IMR-90 (cell line): ENCODE data around the gene BCAS3.

ENCODE experiments used
- FOS ChIP-seq: fragments of 150-350 bp; IDR thresholded peaks from 2 replicates; pipeline ENCODE4 v1.6.1; 2016; ENCODE audit warnings: low read depth, low read length
- MAFK ChIP-seq: IDR thresholded peaks from 2 replicates; pipeline ENCODE4 v1.6.1; 2012; ENCODE audit warnings: low read depth, low read length, improper control_type of control experiment
- MXI1 ChIP-seq: IDR thresholded peaks from 2 replicates; pipeline ENCODE4 v1.6.1; 2012; ENCODE audit warnings: low read depth, mild to moderate bottlenecking, low read length, moderate library complexity, borderline replicate concordance
- POLR2A ChIP-seq: IDR thresholded peaks from 2 replicates; pipeline ENCODE4 v1.6.1; 2012; ENCODE audit warnings: mild to moderate bottlenecking, low read depth, low read length
- RAD21 ChIP-seq: IDR thresholded peaks from 2 replicates; pipeline ENCODE4 v1.6.1; 2012; ENCODE audit warnings: low read length, improper control_type of control experiment
- RCOR1 ChIP-seq: IDR thresholded peaks from 2 replicates; pipeline ENCODE4 v1.6.1; 2012; ENCODE audit warnings: mild to moderate bottlenecking, low read length, improper control_type of control experiment; ENCODE audit not compliant: insufficient replicate concordance
- RFX5 ChIP-seq: IDR thresholded peaks from 2 replicates; pipeline ENCODE4 v1.8.0; 2012; ENCODE audit warnings: low read depth, mild to moderate bottlenecking, low read length, moderate library complexity
- TF ChIP-seq, protein P1 (sequence below): conservative IDR thresholded peaks from 2 replicates; pipeline ENCODE4 v1.5.1; 2012; ENCODE audit warnings: mild to moderate bottlenecking, low read depth, low read length, improper control_type of control experiment
- TF ChIP-seq, protein P2 (sequence below): fragments of 150-350 bp; IDR thresholded peaks from 2 replicates; pipeline ENCODE4 v1.6.1; 2017; ENCODE audit warnings: mild to moderate bottlenecking, antibody characterized with exemption, low read length, low read depth

DNA sequence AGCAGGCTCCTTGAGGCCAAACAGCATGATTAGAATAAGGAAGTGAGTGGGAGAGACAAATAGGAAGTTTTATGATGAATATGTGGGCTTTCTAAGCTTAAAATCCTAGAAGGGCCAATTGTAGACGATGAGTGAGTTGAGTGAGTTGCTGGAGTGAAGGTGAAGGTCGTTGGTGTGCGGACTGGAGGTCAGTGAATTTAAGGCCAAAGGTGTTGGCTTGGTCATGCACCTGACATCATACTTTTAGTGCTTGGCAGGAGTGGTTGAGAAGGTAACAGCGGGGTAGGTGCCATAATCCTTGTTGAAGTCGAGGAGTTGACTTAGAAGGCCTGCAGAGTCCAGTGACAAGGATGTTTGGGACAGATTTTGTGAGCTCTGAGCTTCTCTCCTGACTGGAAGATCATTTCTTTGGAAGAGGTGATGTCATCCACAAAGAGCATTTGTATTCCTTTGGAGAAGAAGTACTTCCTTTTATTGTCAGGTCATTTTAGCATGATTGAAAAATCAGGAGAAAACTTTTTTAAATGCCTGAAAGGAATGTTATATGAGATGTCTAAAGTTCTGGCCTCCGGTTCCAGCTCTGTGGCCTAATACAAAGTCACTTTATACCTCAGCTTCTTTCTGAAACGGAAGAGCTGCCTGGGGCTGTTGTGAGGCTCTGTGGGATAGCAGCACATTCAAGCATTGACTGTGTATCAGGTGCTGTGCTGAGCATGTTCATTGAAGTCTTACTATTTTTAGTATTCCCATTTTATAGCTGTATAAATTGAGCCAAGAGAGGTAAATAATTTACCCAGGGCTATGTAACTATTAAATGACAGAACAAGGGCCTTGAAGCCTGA lies 668.4 kb downstream of the BCAS3 start:
- TF ChIP-seq, protein P1, sequence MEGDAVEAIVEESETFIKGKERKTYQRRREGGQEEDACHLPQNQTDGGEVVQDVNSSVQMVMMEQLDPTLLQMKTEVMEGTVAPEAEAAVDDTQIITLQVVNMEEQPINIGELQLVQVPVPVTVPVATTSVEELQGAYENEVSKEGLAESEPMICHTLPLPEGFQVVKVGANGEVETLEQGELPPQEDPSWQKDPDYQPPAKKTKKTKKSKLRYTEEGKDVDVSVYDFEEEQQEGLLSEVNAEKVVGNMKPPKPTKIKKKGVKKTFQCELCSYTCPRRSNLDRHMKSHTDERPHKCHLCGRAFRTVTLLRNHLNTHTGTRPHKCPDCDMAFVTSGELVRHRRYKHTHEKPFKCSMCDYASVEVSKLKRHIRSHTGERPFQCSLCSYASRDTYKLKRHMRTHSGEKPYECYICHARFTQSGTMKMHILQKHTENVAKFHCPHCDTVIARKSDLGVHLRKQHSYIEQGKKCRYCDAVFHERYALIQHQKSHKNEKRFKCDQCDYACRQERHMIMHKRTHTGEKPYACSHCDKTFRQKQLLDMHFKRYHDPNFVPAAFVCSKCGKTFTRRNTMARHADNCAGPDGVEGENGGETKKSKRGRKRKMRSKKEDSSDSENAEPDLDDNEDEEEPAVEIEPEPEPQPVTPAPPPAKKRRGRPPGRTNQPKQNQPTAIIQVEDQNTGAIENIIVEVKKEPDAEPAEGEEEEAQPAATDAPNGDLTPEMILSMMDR = no peak
- TF ChIP-seq RFX5 (no peak), POLR2A (no peak), MXI1 (no peak), RAD21 (no peak), FOS (no peak), RCOR1 (no peak), MAFK (no peak)
- TF ChIP-seq, protein P2, sequence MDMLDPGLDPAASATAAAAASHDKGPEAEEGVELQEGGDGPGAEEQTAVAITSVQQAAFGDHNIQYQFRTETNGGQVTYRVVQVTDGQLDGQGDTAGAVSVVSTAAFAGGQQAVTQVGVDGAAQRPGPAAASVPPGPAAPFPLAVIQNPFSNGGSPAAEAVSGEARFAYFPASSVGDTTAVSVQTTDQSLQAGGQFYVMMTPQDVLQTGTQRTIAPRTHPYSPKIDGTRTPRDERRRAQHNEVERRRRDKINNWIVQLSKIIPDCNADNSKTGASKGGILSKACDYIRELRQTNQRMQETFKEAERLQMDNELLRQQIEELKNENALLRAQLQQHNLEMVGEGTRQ = no peak
